Stimulated activated CD4-positive, alpha-beta T cell treated with anti-CD3 and anti-CD28 coated beads, Interleukin-12 subunit alpha, Interleukin-12 subunit beta, amount 100 ng/mL, for 24 hours (primary cell): ENCODE results near the gene DPY19L3.
"Not testable (repeated sequence)": the region's sequence is repeated elsewhere in the genome, so short reads cannot be mapped to it uniquely, and the experiment has no call there.

Source experiments
- DNase-seq, 2 experiments: peaks; one replicate each; pipeline ENCODE4 v3.0.0-alpha.2; 2020; ENCODE audit warnings: low read depth in 2 of 2

The DPY19L3 gene

GRCh38 chr19:32438751-32439150 lies 33.2 kb downstream of the DPY19L3 start:
- no peak for DNase-seq

- DNase-seq = no peak
These were observed 37.1 kb downstream of the DPY19L3 start for GRCh38 chr19:32442650-32443049.

GRCh38 chr19:32447534-32447933 lies 42.0 kb downstream of the DPY19L3 start:
- not testable (repeated sequence) for DNase-seq

GRCh38 chr19:32448026-32448425 lies 42.5 kb downstream of the DPY19L3 start:
- DNase-seq = no peak

- DNase-seq = no peak
These were observed 44.6 kb downstream of the DPY19L3 start for GRCh38 chr19:32450217-32450616.

GRCh38 chr19:32453736-32454135 lies 48.2 kb downstream of the DPY19L3 start:
- no peak for DNase-seq

- DNase-seq = no peak
These were observed 50.8 kb downstream of the DPY19L3 start for GRCh38 chr19:32456406-32456805.

- DNase-seq = no peak
These were observed 52.1 kb downstream of the DPY19L3 start for GRCh38 chr19:32457571-32458158.

- no peak for DNase-seq
These were observed 53.0 kb downstream of the DPY19L3 start for GRCh38 chr19:32458500-32459123.

GRCh38 chr19:32459204-32459865 lies 53.8 kb downstream of the DPY19L3 start:
- no peak for DNase-seq

GRCh38 chr19:32460476-32460875 lies 54.9 kb downstream of the DPY19L3 start:
- DNase-seq = no peak

GRCh38 chr19:32464279-32464678 lies 58.7 kb downstream of the DPY19L3 start:
- DNase-seq = no peak

GRCh38 chr19:32465176-32465575 lies 59.6 kb downstream of the DPY19L3 start:
- DNase-seq = no peak

- DNase-seq = no peak
These were observed 64.2 kb downstream of the DPY19L3 start for GRCh38 chr19:32469795-32470194.

GRCh38 chr19:32471095-32471494 lies 65.5 kb downstream of the DPY19L3 start:
- no peak for DNase-seq

- DNase-seq = no peak
These were observed 66.2 kb downstream of the DPY19L3 start for GRCh38 chr19:32471811-32472210.

- no peak for DNase-seq
These were observed 69.8 kb downstream of the DPY19L3 start for GRCh38 chr19:32475141-32476031.

GRCh38 chr19:32476032-32476350 lies 70.4 kb downstream of the DPY19L3 start:
- no peak for DNase-seq

GRCh38 chr19:32480321-32480720 lies 74.8 kb downstream of the DPY19L3 start:
- DNase-seq = no peak

- DNase-seq = no peak
These were observed 78.0 kb downstream of the DPY19L3 start for GRCh38 chr19:32483574-32483973.

GRCh38 chr19:32489971-32490370 lies 84.4 kb downstream of the DPY19L3 start:
- DNase-seq = no peak

- DNase-seq = no peak
These were observed 91.8 kb downstream of the DPY19L3 start for GRCh38 chr19:32497391-32497790.
